B cell (primary cell): ENCODE results near the gene GFOD2. TPM values are rescaled to one million over a fixed set of nuclear protein-coding genes. Genes with fewer than 3 reads are reported as not detected.

Experiments used
- ATAC-seq: fragments of 200-7000 bp; cut with Tn5 transposase; one replicate; pipeline ENCODE4 v1.10.0; 2021; ENCODE audit warnings: low read depth, mild to moderate bottlenecking, moderate number of reproducible peaks, moderate library complexity
- CTCF ChIA-PET: fragments of 350-600 bp; sonication (Branson Sonifier 250); formaldehyde crosslinking; loops from one replicate; lab custom pipeline; 2021; ENCODE audit warnings: antibody characterized with exemption, inconsistent platforms; lab: Charles Lee
- POLR2A ChIA-PET: fragments of 350-600 bp; sonication (Branson Sonifier 250); formaldehyde crosslinking; loops from one replicate; lab custom pipeline; 2021; ENCODE audit warnings: antibody characterized with exemption; lab: Charles Lee
- DNase-seq: peaks from one replicate; pipeline ENCODE4 v3.0.0; 2013
- H2AFZ ChIP-seq: 2 replicates; pipeline ENCODE4 v1.6.1; 2012; ENCODE audit warnings: mild to moderate bottlenecking, low read depth, low read length; ENCODE audit not compliant: insufficient read depth, poor library complexity, severe bottlenecking
- H3K27ac ChIP-seq, 2 donors: 1 replicate in 1 of 2; 2 replicates in 1 of 2; pipeline ENCODE4 v1.5.1; 2012 to 2013; ENCODE audit warnings: low read length in 2 of 2, mild to moderate bottlenecking in 2 of 2, moderate library complexity in 1 of 2
- H3K27me3 ChIP-seq, 4 experiments: fragments of 200-600 bp in 1 of 4; sonication (generic) in 1 of 4; replicated peaks in 1 of 4; 1 replicate in 2 of 4; 2 replicates in 2 of 4; pipeline versions ENCODE4 v1.6.1 to v1.7.0; 2013 to 2016; ENCODE audit warnings: low read length in 3 of 4, mild to moderate bottlenecking in 2 of 4, mixed read lengths in 1 of 4, moderate library complexity in 1 of 4; ENCODE audit not compliant: insufficient read depth in 4 of 4, control insufficient read depth in 3 of 4; ENCODE audit errors: control extremely low read depth in 1 of 4
- H3K36me3 ChIP-seq, 2 experiments: replicated peaks in 1 of 2; 1 replicate in 1 of 2; 2 replicates in 1 of 2; pipeline versions ENCODE4 v1.6.1 to v1.7.1; 2013; ENCODE audit warnings: low read length in 1 of 2; ENCODE audit not compliant: insufficient read depth in 2 of 2, control insufficient read depth in 1 of 2; ENCODE audit errors: control extremely low read depth in 1 of 2, extremely low read depth in 1 of 2
- H3K4me1 ChIP-seq, 2 donors: fragments of 200-600 bp in 1 of 2; sonication (generic) in 1 of 2; 1 replicate in 1 of 2; 2 replicates in 1 of 2; pipeline versions ENCODE4 v1.5.1 to v1.6.1; 2013 to 2017; ENCODE audit warnings: low read length in 2 of 2; ENCODE audit not compliant: control insufficient read depth in 2 of 2, insufficient read depth in 2 of 2
- H3K4me2 ChIP-seq: replicated peaks from 2 replicates; pipeline ENCODE3; 2012; ENCODE audit warnings: mild to moderate bottlenecking, low read depth, low read length; ENCODE audit not compliant: poor library complexity, severe bottlenecking
- H3K4me3 ChIP-seq, 5 experiments: fragments of 200-600 bp in 1 of 5; sonication (generic) in 1 of 5; 1 replicate in 3 of 5; 2 replicates in 2 of 5; pipeline versions ENCODE4 v1.5.1 to v1.7.0; 2011 to 2016; ENCODE audit warnings: low read length in 4 of 5, mild to moderate bottlenecking in 4 of 5, low read depth in 2 of 5, control low read depth in 1 of 5, moderate library complexity in 1 of 5; ENCODE audit not compliant: insufficient read depth in 1 of 5; ENCODE audit errors: control extremely low read depth in 1 of 5, extremely low read depth in 1 of 5
- H3K79me2 ChIP-seq: fragments of 200-600 bp; sonication (generic); one replicate; pipeline ENCODE4 v1.6.0; 2016; ENCODE audit warnings: low read length; ENCODE audit not compliant: control insufficient read depth, insufficient read depth
- H3K9ac ChIP-seq: fragments of 200-600 bp; sonication (generic); 2 replicates; pipeline ENCODE4 v1.6.1; 2017; ENCODE audit warnings: mild to moderate bottlenecking, low read length, moderate library complexity
- H3K9me3 ChIP-seq, 3 donors: one replicate each; pipeline versions ENCODE4 v1.6.1 to v1.7.1; 2013; ENCODE audit warnings: low read length in 2 of 3; ENCODE audit not compliant: control insufficient read depth in 2 of 3, insufficient read depth in 1 of 3; ENCODE audit errors: control extremely low read depth in 1 of 3
- H4K20me1 ChIP-seq: 2 replicates; pipeline ENCODE4 v1.6.0; 2012; ENCODE audit warnings: mild to moderate bottlenecking, low read length; ENCODE audit not compliant: insufficient read depth, control insufficient read depth, poor library complexity, severe bottlenecking
- H3K27ac Mint-ChIP-seq: one replicate; pipeline ENCODE4 v1.8.0; 2021; ENCODE audit warnings: mixed read lengths
- H3K27me3 Mint-ChIP-seq: one replicate; pipeline ENCODE4 v1.8.0; 2021; ENCODE audit warnings: mixed read lengths
- H3K4me1 Mint-ChIP-seq: one replicate; pipeline ENCODE4 v1.8.0; 2021; ENCODE audit warnings: mixed read lengths
- H3K4me3 Mint-ChIP-seq: one replicate; pipeline ENCODE4 v1.8.0; 2021; ENCODE audit warnings: mixed read lengths
- H3K9me3 Mint-ChIP-seq: one replicate; pipeline ENCODE4 v1.8.0; 2022; ENCODE audit warnings: mixed read lengths; ENCODE audit not compliant: insufficient read depth
- EZH2 ChIP-seq: IDR thresholded peaks from 2 replicates; pipeline ENCODE4 v1.6.1; 2012; ENCODE audit warnings: borderline replicate concordance, low read depth, mild to moderate bottlenecking, moderate library complexity, low read length; ENCODE audit not compliant: insufficient read depth, poor library complexity, severe bottlenecking
- WGBS: methylation state at CpG from one replicate; pipeline ENCODE4 v1.1.5; 2013; ENCODE audit warnings: missing lambda C conversion rate; ENCODE audit not compliant: insufficient coverage; 5-methylcytosine and 5-hydroxymethylcytosine counted together
- intact Hi-C: fragments of 100-400 bp; cut with micrococcal nuclease; formaldehyde crosslinking; loops from one replicate; pipeline ENCODE4 v1.10.0; 2022
- polyA plus RNA-seq: library from polyadenylated mRNA; depleted of rRNA; stranded (reverse); fragments of >200 nt; gene quantifications from 2 replicates; pipeline ENCODE4 v1.2.3, GENCODE V29; 2012
- total RNA-seq, 2 donors: library from RNA; stranded (reverse); fragments of 120-200 nt in 1 of 2; gene quantifications; 1 replicate in 1 of 2; 2 replicates in 1 of 2; pipeline versions ENCODE4 v1.2.3 to v1.2.4, GENCODE V29; 2013 to 2022
- TF ChIP-seq, protein P1 (sequence below): fragments of 200-600 bp; IDR thresholded peaks from one replicate; pipeline ENCODE4 v1.8.0; 2022; ENCODE audit warnings: antibody characterized with exemption, mild to moderate bottlenecking

GFOD2 gene
- total and polyA plus RNA-seq, 2 donors (not counting 1 experiment from before 2014, with no cell fraction given), result 11.9 to 18.2 TPM

DNA sequence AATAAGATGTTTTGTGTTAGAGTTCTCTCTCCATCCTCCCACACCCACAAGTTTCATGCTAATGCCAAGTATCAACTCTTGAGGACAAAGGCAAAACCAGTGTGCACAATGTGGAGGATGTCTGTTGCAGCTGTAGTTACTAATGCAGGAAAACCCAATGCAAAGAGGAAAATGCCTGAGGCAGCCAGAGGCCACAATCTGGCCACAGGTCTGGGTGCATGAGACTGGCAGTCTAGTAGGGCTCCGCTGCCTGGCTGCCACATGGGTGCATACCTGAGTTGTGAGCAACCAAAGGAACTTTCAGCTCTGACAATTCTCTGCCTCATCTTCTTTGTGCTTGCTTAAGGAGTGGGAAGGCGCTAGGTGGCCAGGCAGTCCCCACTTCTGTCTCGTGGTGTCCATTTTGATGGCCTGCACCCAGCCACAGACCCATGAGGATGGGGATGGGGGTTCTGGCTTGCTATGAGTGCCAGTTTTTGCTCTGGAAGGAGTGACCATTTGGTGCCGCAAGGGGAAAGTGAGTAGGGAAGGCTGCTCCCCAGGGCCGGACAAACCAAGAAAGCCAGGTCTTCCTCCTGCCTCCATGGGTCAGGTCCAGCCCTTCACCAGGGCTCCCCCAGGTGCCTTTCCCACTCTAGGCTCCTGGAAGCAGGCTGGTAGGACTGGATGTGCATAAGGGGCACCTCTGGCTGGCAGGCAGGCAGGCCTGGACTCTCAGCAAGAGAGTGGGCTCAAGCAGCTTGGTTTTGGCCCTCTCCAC is 4.2 kb upstream of the GFOD2 start:
- ATAC-seq (no peak), DNase-seq (no peak)
- H3K27ac ChIP-seq, result no peak overlapping the region
- peaks cover 12 to 13% of the 10 kb centered on the region in 2 donors for H3K4me1 ChIP-seq
- H3K9me3 ChIP-seq, result no peaks in the 10 kb centered on the region
- Mint-ChIP-seq H3K4me1 (peaks cover 22% of the 10 kb centered on the region), H3K27me3 (no peaks in the 10 kb centered on the region), H3K27ac (no peak overlapping the region), H3K4me3 (no peak overlapping the region), H3K9me3 (no peaks in the 10 kb centered on the region)
- POLR2A ChIA-PET, result no interaction called here
- peaks cover 4% of the 10 kb centered on the region for H4K20me1 ChIP-seq
- no peak overlapping the region for H3K4me3 ChIP-seq
- H2AFZ ChIP-seq, result no peak overlapping the region
- 98% methylated on average over 5 of the region's 5 CpGs for WGBS
- intact Hi-C loops, result no loop called here
- CTCF ChIA-PET, result no interaction called here
- TF ChIP-seq, protein P1, sequence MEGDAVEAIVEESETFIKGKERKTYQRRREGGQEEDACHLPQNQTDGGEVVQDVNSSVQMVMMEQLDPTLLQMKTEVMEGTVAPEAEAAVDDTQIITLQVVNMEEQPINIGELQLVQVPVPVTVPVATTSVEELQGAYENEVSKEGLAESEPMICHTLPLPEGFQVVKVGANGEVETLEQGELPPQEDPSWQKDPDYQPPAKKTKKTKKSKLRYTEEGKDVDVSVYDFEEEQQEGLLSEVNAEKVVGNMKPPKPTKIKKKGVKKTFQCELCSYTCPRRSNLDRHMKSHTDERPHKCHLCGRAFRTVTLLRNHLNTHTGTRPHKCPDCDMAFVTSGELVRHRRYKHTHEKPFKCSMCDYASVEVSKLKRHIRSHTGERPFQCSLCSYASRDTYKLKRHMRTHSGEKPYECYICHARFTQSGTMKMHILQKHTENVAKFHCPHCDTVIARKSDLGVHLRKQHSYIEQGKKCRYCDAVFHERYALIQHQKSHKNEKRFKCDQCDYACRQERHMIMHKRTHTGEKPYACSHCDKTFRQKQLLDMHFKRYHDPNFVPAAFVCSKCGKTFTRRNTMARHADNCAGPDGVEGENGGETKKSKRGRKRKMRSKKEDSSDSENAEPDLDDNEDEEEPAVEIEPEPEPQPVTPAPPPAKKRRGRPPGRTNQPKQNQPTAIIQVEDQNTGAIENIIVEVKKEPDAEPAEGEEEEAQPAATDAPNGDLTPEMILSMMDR, result no peak
- TF ChIP-seq EZH2, result no peak
- H3K9ac ChIP-seq, result no peak overlapping the region
- H3K79me2 ChIP-seq, result peaks cover 13% of the 10 kb centered on the region
- H3K4me2 ChIP-seq, result no peak overlapping the region
- no peaks in the 10 kb centered on the region for H3K27me3 ChIP-seq
- H3K36me3 ChIP-seq, result peaks cover 0 to 43% of the 10 kb centered on the region in 2 experiments

DNA sequence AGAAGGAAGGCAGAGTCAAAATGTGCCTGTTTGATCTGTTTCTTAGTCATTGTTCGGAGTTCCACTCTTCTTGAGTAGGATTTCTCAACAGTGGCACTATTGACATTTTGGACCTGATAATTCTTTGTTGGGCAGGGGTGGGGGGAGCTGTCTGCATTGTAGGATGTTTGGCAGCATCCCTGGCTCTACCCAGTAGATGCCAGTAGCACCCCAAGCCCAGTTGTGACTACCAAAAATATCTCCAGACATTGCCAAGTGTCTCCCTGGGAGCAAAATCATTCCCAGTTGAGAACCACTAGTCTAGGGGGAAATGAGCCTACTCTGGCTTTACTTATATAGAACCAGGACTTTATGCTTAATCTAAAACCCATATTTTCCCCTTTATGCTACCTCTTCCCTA is 1.1 kb upstream of the GFOD2 start:
- peak overlapping the region in 1 of 2 donors; percentile 93 for H3K27ac ChIP-seq
- H2AFZ ChIP-seq, result peak overlapping the region; percentile 91
- peaks cover 18% of the 10 kb centered on the region for H4K20me1 ChIP-seq
- H3K4me1 ChIP-seq, result peaks cover 18 to 20% of the 10 kb centered on the region in 2 donors
- ChIA-PET CTCF (interaction anchor here (1.6 to 2.3 kb wide), 2 partner anchors 96 to 173 kb away, joined by 4 to 11 read pairs; no protein-coding TSS in a partner anchor), POLR2A (interaction anchor here (1.3 to 1.6 kb wide), 2 partner anchors 48 to 86 kb away, joined by 4 to 5 read pairs; partner anchors contain the start of genes RANBP10 and TSNAXIP1)
- peak overlapping the region; percentile 99 for H3K4me3 Mint-ChIP-seq
- H3K4me2 ChIP-seq, result peak overlapping the region; percentile 93
- peaks cover 44% of the 10 kb centered on the region for H3K79me2 ChIP-seq
- H3K27me3 Mint-ChIP-seq, result no peaks in the 10 kb centered on the region
- no peaks in the 10 kb centered on the region for H3K9me3 Mint-ChIP-seq
- intact Hi-C loops, result no loop called here
- ATAC-seq (no peak), DNase-seq (no peak)
- H3K9ac ChIP-seq, result peak overlapping the region; percentile 91
- 67% methylated on average over 1 of the region's 1 CpG for WGBS
- H3K27me3 ChIP-seq, result no peaks in the 10 kb centered on the region
- H3K4me3 ChIP-seq, result peak overlapping the region in 3 of 5 experiments; percentile 82 to 90 (median 87)
- H3K9me3 ChIP-seq, result no peaks in the 10 kb centered on the region
- H3K36me3 ChIP-seq, result peaks cover 0 to 18% of the 10 kb centered on the region in 2 experiments
- H3K4me1 Mint-ChIP-seq, result peaks cover 38% of the 10 kb centered on the region
- H3K27ac Mint-ChIP-seq, result peak overlapping the region; percentile 98
- TF ChIP-seq EZH2, result no peak
